Measurements from ENCODE around the gene ZBTB14.

The ZBTB14 gene

GRCh38 chr18:5295231-5295920, at the start of gene ZBTB14:
TSS of gene ZBTB14 (minus strand) at chr18:5295726. CDS start at chr18:5293246, 2,480 bp downstream.
- no peak for DNase-seq

GRCh38 chr18:5339202-5339834, 43.8 kb upstream of the ZBTB14 start:
- no peak for DNase-seq

GRCh38 chr18:5334456-5335075, 39.0 kb upstream of the ZBTB14 start:
- no peak for DNase-seq

GRCh38 chr18:5318061-5318700, 22.7 kb upstream of the ZBTB14 start:
- no peak for DNase-seq

GRCh38 chr18:5317186-5317585, 21.7 kb upstream of the ZBTB14 start:
- no peak for DNase-seq

- no peak for DNase-seq
Observed at GRCh38 chr18:5315838-5316237, 20.3 kb upstream of the ZBTB14 start.

GRCh38 chr18:5311301-5311989, 15.9 kb upstream of the ZBTB14 start:
- DNase-seq: no peak

GRCh38 chr18:5309888-5310470, 14.5 kb upstream of the ZBTB14 start:
- DNase-seq: no peak

GRCh38 chr18:5305835-5306234, 10.3 kb upstream of the ZBTB14 start:
- DNase-seq: no peak

GRCh38 chr18:5304232-5304631, 8.7 kb upstream of the ZBTB14 start:
- DNase-seq: no peak

GRCh38 chr18:5303636-5304035, 8.1 kb upstream of the ZBTB14 start:
- no peak for DNase-seq

- DNase-seq: no peak
Observed at GRCh38 chr18:5302606-5303005, 7.1 kb upstream of the ZBTB14 start.

GRCh38 chr18:5300476-5301010, 5.0 kb upstream of the ZBTB14 start:
- no peak for DNase-seq

GRCh38 chr18:5298156-5298852, 2.8 kb upstream of the ZBTB14 start:
- peak; percentile 5 for DNase-seq

GRCh38 chr18:5297597-5297996, 2.1 kb upstream of the ZBTB14 start:
- no peak for DNase-seq

GRCh38 chr18:5296706-5297320, 1.3 kb upstream of the ZBTB14 start:
- DNase-seq: peak; percentile 21

- peak; percentile 51 for DNase-seq
Observed at GRCh38 chr18:5295981-5296705, 617 bp upstream of the ZBTB14 start.

- DNase-seq: peak; percentile 20
Observed at GRCh38 chr18:5294457-5295230, 882 bp downstream of the ZBTB14 start.

GRCh38 chr18:5294113-5294456, 1.4 kb downstream of the ZBTB14 start:
- DNase-seq: no peak

GRCh38 chr18:5288517-5288935, 7.0 kb downstream of the ZBTB14 start:
- DNase-seq: no peak
